Kidney epithelial cell (primary cell): ENCODE measurements around the gene FA2H. TPM values are rescaled to one million over a fixed set of nuclear protein-coding genes. Genes with fewer than 3 reads are reported as not detected.
"Not testable (repeated sequence)": the region's sequence is repeated elsewhere in the genome, so short reads cannot be mapped to it uniquely, and the experiment has no call there.

Source experiments
- DNase-seq: peaks from one replicate; pipeline ENCODE4 v3.0.0-alpha.2; 2010; ENCODE audit warnings: low read depth
- H3K27me3 ChIP-seq: 2 replicates; pipeline ENCODE4 v1.6.0; 2011; ENCODE audit warnings: low read length; ENCODE audit not compliant: control insufficient read depth, insufficient read depth
- H3K36me3 ChIP-seq: 2 replicates; pipeline ENCODE4 v1.5.1; 2011; ENCODE audit warnings: low read length; ENCODE audit not compliant: control insufficient read depth, insufficient read depth
- H3K4me3 ChIP-seq: 2 replicates; pipeline ENCODE4 v1.5.1; 2011; ENCODE audit warnings: low read depth, mild to moderate bottlenecking, control low read depth, low read length
- total RNA-seq: library from RNA; depleted of rRNA; stranded (reverse); fragments of >200 nt; gene quantifications from 2 replicates; pipeline ENCODE4 v1.2.3, GENCODE V29; 2015
- TF ChIP-seq, protein P1 (sequence below): IDR thresholded peaks from 2 replicates; pipeline ENCODE4 v1.5.1; 2011; ENCODE audit warnings: mild to moderate bottlenecking, moderate library complexity, low read length, control low read depth, inconsistent platforms; ENCODE audit not compliant: insufficient read depth, poor library complexity, severe bottlenecking

The FA2H gene, protein sequence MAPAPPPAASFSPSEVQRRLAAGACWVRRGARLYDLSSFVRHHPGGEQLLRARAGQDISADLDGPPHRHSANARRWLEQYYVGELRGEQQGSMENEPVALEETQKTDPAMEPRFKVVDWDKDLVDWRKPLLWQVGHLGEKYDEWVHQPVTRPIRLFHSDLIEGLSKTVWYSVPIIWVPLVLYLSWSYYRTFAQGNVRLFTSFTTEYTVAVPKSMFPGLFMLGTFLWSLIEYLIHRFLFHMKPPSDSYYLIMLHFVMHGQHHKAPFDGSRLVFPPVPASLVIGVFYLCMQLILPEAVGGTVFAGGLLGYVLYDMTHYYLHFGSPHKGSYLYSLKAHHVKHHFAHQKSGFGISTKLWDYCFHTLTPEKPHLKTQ
- total RNA-seq, result 12.4 and 12.5 TPM in 2 replicates

DNA sequence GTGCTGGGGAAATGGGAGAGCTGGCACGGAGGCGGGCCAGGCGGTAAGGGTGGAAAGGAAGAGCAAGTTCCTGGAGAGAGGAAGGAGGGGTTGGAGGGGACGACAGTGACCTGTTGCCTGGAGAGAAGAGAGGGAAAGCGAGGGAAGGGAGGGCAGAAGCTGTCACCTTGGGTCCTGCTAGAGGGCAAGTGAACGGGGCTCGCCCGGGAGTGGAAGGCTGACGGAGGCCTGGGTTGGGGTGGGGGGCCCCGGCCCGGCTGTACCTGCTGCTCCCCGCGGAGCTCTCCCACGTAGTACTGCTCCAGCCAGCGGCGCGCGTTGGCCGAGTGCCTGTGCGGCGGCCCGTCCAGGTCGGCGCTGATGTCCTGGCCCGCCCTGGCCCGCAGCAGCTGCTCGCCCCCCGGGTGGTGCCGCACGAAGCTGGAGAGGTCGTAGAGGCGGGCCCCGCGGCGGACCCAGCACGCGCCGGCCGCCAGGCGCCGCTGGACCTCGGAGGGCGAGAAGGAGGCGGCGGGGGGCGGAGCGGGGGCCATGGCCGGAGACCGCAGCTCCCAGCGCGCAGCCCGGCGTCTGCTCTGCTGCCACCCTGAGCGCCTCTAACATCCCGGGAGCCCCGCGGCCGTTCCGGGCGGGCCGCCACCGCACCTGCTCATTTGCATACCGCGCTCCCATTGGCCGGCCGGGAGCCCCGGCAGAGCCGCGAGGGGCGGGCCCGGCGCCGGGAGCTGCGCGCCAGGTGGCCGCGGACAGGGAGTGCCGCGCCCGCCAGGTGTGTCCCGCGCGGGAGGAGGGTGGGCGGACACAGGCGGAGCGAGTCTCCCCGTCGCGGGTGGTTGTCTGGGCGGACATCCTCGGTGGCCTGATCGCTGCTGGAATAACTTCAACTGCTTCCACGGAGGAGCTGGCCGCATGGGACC is at the start of gene FA2H:
TSS of gene FA2H (minus strand) at position 598 of the 917 bp plus-strand sequence. CDS start at position 533, 65 bp downstream.
- Histone ChIP-seq H3K27me3 (peaks cover 4% of the 10 kb centered on the region), H3K36me3 (no peaks in the 10 kb centered on the region), H3K4me3 (peak within 1 kb of the TSS; percentile 43)
- DNase-seq, result peak; percentile 21
- TF ChIP-seq, protein P1, sequence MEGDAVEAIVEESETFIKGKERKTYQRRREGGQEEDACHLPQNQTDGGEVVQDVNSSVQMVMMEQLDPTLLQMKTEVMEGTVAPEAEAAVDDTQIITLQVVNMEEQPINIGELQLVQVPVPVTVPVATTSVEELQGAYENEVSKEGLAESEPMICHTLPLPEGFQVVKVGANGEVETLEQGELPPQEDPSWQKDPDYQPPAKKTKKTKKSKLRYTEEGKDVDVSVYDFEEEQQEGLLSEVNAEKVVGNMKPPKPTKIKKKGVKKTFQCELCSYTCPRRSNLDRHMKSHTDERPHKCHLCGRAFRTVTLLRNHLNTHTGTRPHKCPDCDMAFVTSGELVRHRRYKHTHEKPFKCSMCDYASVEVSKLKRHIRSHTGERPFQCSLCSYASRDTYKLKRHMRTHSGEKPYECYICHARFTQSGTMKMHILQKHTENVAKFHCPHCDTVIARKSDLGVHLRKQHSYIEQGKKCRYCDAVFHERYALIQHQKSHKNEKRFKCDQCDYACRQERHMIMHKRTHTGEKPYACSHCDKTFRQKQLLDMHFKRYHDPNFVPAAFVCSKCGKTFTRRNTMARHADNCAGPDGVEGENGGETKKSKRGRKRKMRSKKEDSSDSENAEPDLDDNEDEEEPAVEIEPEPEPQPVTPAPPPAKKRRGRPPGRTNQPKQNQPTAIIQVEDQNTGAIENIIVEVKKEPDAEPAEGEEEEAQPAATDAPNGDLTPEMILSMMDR, result no peak

DNA sequence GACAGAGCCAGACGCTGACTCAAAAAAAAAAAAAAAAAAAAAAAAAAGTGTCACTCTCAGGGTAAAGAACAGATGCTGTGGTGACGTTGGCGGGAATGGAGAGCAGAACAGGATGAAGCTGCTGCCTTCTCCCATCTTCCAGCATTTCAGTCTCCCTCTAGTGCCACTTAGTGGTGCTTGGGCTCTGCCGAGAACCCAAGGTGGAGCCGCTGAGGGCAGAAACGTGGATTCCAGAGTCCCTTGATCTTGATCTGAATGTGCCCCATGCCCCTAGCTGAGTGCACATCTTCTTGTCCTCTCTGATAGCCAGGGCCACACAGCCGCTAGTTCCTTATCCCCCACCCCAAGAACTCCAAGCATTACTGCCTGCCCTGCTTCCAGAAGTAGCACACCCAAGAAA is 43.2 kb upstream of the FA2H start:
- TF ChIP-seq, protein P1, result no peak
- Histone ChIP-seq H3K36me3 (no peaks in the 10 kb centered on the region), H3K4me3 (no peak overlapping the region), H3K27me3 (no peaks in the 10 kb centered on the region)
- no peak for DNase-seq

DNA sequence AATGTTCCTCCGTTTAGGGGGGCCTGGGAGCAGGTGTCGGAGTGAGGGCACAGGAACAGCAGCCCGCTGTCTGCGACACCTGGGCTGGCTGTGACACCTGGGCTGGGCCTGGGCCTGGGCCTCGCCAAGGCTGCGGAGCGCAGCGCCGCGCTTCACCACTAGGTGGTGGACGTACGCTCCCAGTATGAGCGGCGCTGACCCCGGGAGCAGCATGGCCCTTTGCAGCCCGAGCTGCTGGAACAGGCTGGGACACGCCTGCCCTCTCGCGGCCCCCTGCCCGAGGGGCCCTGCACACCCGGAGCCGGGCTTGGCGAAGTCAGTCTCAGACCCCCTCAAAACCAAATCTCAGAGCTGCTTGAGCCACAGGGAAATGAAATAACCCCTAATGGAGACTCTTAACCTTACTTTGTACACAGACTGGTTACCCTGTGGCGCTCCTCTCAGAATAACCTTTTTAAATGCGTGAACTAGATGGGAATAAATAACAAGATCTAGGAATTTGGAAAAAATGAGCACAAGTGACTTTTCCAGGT is 38.6 kb upstream of the FA2H start:
- TF ChIP-seq, protein P1, result peak; percentile 99
- peak; percentile 31 for DNase-seq
- Histone ChIP-seq H3K36me3 (no peaks in the 10 kb centered on the region), H3K27me3 (no peaks in the 10 kb centered on the region), H3K4me3 (no peak overlapping the region)

DNA sequence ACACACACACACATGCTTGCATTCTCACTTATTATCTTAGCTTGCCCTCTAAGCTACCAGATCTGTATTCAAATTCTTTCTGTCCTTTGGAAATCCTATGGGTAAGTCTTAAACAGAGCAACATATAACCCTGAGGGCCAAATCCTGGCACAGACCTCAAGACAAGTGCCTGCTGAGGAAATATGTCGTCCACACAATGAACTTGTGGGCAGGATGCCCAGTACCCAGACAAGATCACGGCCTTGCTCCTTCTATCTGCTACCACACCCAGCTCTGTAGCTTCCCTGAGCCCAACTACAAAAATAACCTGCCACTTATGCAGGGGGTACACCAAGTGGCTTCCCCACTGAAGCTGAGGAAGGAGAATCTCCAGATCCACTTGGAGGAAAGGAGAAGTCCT is 37.3 kb upstream of the FA2H start:
- Histone ChIP-seq H3K4me3 (no peak overlapping the region), H3K27me3 (no peaks in the 10 kb centered on the region), H3K36me3 (no peaks in the 10 kb centered on the region)
- DNase-seq, result no peak
- TF ChIP-seq, protein P1, result no peak

DNA sequence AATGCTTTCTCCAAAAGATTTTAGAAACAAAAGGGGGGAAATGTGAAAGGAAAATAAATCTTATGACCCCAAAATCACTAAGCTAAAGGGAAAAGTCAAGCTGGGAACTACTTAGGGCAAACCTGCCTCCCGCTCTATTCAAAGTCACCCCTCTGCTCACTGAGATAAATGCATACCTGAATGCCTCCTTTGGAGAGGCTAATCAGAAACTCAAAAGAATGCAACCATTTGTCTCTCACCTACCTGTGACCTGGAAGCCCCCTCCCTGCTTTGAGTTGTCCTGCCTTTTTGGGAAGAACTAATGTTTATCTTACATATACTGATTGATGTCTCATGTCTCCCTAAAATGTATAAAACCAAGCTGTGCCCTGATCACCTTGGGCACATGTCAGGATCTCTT is 36.6 kb upstream of the FA2H start:
- not testable (repeated sequence) for H3K4me3 ChIP-seq, H3K36me3 ChIP-seq, H3K27me3 ChIP-seq, DNase-seq

DNA sequence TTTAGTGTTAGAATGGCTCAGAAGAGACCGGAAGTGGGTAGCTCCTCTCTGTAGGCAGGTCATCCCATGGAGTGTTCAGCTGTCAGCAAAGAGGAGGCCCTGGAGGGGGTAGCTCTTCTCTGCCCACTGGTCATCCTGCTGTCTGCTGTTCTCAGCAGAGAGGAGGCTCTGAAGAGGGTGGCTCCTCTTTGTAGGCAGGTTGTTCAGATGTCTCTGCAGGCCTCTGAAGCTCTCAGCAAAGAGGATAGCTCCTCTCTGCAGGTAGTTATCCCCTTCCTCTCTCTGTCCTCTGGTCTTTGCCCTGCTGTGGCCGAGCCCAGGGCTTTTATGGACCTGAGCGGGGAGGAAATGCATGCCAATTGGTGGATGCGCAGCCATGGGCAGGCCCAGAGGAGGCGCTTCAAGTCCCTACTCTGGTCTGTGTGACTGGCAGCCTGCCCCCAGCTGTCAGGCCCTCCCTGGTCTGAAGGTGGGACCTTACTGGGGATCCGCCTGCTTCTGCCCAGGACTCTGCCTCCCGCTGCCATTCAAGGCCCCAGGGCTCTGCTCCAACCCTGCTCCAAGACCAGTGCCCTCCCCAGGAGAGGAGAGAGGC is 32.5 kb upstream of the FA2H start:
- no peaks in the 10 kb centered on the region for H3K27me3 ChIP-seq
- H3K4me3 ChIP-seq, result no peak overlapping the region
- no peaks in the 10 kb centered on the region for H3K36me3 ChIP-seq
- no peak for DNase-seq
- TF ChIP-seq, protein P1, result no peak
